ENCODE data around the gene CD109.

CD109 gene

DNA sequence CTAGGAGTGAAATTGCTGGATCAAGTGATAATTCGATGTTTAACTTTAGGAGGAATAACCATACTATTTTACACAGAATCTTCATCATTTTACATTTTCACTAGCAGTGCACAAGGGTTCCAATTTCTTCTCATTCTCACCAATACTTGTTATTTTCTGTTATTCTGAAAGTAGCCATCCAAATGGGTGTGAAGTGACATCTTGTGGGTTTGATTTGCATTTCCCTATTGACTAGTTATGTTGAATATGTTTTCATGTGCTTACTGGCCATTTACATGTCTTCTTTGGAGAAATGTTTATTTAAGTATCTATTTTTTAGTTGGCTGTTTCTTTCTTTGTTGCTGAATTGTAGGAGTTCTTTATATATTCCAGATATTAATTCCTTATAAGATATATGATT is 164.3 kb downstream of the CD109 start:
- TF ChIP-seq TOX (CRISPR knock-in tag; IDR thresholded peaks at IDR 0.05; ENCODE audit: borderline replicate concordance), result no peak
- TF ChIP-seq PPARA (CRISPR knock-in tag; IDR thresholded peaks at IDR 0.05; ENCODE audit: borderline replicate concordance), result no peak
- no peak for TF ChIP-seq ZFP3 (CRISPR knock-in tag; IDR thresholded peaks at IDR 0.05)
- TF ChIP-seq ZNF70 (CRISPR knock-in tag; IDR thresholded peaks at IDR 0.05), result no peak
- no peak for TF ChIP-seq ESRRG (CRISPR knock-in tag; IDR thresholded peaks at IDR 0.05)
- ATAC-seq, result no peak

DNA sequence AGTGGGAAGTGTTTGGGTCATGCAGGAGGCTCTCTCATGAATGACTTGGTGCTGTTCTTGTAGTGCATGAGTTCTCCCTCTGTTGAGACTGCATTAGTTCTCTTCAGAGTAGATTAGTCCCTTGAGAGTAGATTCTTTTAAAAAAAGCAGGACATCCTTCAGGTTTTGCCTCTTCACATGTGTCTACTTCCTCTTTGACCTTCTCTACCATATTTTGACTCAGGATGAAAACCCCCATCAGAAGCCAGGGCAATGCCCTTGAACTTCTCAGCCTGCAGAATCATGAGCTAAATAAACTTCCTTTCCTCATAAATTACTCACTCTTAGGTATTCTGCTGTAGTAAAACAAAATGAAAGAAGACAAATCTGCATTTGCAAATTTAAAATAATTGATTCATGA is 170.3 kb downstream of the CD109 start:
- TF ChIP-seq SNAI2 (CRISPR knock-in tag; IDR thresholded peaks at IDR 0.05) (no peak), ISL1 (CRISPR knock-in tag; IDR thresholded peaks at IDR 0.05) (no peak), ZNF8 (CRISPR knock-in tag; IDR thresholded peaks at IDR 0.05) (no peak), PPARA (CRISPR knock-in tag; IDR thresholded peaks at IDR 0.05; ENCODE audit: borderline replicate concordance) (no peak), ESRRG (CRISPR knock-in tag; IDR thresholded peaks at IDR 0.05) (no peak), ZC3H10 (CRISPR knock-in tag; IDR thresholded peaks at IDR 0.05) (no peak), ZNF70 (CRISPR knock-in tag; IDR thresholded peaks at IDR 0.05) (no peak)
- TF ChIP-seq, protein P1, sequence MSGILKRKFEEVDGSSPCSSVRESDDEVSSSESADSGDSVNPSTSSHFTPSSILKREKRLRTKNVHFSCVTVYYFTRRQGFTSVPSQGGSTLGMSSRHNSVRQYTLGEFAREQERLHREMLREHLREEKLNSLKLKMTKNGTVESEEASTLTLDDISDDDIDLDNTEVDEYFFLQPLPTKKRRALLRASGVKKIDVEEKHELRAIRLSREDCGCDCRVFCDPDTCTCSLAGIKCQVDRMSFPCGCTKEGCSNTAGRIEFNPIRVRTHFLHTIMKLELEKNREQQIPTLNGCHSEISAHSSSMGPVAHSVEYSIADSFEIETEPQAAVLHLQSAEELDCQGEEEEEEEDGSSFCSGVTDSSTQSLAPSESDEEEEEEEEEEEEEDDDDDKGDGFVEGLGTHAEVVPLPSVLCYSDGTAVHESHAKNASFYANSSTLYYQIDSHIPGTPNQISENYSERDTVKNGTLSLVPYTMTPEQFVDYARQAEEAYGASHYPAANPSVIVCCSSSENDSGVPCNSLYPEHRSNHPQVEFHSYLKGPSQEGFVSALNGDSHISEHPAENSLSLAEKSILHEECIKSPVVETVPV (CRISPR knock-in tag; IDR thresholded peaks at IDR 0.05), result no peak
- TF ChIP-seq, protein P2, sequence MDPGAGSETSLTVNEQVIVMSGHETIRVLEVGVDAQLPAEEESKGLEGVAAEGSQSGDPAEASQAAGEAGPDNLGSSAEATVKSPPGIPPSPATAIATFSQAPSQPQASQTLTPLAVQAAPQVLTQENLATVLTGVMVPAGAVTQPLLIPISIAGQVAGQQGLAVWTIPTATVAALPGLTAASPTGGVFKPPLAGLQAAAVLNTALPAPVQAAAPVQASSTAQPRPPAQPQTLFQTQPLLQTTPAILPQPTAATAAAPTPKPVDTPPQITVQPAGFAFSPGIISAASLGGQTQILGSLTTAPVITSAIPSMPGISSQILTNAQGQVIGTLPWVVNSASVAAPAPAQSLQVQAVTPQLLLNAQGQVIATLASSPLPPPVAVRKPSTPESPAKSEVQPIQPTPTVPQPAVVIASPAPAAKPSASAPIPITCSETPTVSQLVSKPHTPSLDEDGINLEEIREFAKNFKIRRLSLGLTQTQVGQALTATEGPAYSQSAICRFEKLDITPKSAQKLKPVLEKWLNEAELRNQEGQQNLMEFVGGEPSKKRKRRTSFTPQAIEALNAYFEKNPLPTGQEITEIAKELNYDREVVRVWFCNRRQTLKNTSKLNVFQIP (CRISPR knock-in tag; IDR thresholded peaks at IDR 0.05; ENCODE audit: borderline replicate concordance, low read depth), result no peak
- TF ChIP-seq, protein P3, sequence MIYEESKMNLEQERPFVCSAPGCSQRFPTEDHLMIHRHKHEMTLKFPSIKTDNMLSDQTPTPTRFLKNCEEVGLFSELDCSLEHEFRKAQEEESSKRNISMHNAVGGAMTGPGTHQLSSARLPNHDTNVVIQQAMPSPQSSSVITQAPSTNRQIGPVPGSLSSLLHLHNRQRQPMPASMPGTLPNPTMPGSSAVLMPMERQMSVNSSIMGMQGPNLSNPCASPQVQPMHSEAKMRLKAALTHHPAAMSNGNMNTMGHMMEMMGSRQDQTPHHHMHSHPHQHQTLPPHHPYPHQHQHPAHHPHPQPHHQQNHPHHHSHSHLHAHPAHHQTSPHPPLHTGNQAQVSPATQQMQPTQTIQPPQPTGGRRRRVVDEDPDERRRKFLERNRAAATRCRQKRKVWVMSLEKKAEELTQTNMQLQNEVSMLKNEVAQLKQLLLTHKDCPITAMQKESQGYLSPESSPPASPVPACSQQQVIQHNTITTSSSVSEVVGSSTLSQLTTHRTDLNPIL (CRISPR knock-in tag; IDR thresholded peaks at IDR 0.05; ENCODE audit: low read depth), result no peak
- TF ChIP-seq, protein P4, sequence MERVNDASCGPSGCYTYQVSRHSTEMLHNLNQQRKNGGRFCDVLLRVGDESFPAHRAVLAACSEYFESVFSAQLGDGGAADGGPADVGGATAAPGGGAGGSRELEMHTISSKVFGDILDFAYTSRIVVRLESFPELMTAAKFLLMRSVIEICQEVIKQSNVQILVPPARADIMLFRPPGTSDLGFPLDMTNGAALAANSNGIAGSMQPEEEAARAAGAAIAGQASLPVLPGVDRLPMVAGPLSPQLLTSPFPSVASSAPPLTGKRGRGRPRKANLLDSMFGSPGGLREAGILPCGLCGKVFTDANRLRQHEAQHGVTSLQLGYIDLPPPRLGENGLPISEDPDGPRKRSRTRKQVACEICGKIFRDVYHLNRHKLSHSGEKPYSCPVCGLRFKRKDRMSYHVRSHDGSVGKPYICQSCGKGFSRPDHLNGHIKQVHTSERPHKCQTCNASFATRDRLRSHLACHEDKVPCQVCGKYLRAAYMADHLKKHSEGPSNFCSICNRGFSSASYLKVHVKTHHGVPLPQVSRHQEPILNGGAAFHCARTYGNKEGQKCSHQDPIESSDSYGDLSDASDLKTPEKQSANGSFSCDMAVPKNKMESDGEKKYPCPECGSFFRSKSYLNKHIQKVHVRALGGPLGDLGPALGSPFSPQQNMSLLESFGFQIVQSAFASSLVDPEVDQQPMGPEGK (CRISPR knock-in tag; IDR thresholded peaks at IDR 0.05; ENCODE audit: borderline replicate concordance), result no peak
- ATAC-seq, result no peak

DNA sequence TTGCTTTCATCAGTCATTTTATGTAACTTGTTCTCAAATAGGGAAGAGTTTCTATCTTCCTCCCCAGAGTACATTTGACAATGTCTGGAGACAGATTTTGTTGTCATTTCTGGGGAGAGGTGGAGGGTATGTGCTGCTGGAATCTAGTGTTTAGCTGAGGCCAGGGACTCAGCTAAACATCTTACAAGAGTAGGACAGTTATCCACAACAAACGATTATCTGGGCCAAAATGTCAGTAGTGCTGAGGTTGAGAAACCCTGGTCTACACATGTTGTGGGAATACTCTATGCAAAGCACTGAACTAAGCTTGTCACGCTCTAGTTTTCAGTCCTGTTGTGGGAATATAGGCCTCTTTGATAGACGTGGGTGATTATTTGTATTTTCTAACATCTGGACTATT is 171.4 kb downstream of the CD109 start:
- no peak for ATAC-seq

DNA sequence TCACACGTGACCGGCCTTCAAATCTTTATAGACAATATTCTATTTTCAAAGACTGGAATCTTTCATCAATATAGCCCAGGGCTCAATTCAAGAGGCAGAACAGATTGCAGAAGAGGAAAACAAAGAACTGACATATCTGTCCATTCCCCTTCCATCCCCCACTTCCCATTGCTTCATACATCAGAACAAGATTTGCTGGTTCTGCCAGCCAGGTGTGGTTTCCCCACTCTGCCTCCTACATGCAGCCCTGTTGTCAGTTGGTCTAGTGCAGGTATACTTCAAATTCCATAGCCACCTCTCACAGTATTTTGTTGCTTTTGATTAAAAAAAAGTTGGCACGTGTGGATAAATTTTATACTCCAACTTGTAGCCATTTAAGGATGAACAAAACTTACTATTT is 174.9 kb downstream of the CD109 start:
- TF ChIP-seq RARB (CRISPR knock-in tag; IDR thresholded peaks at IDR 0.05), result no peak
- no peak for TF ChIP-seq TOX (CRISPR knock-in tag; IDR thresholded peaks at IDR 0.05; ENCODE audit: borderline replicate concordance)
- TF ChIP-seq ARNTL (CRISPR knock-in tag; IDR thresholded peaks at IDR 0.05; ENCODE audit: borderline replicate concordance, low read depth), result no peak
- TF ChIP-seq TCF4 (CRISPR knock-in tag; IDR thresholded peaks at IDR 0.05; ENCODE audit: borderline replicate concordance), result no peak
- TF ChIP-seq CSDC2 (CRISPR knock-in tag; IDR thresholded peaks at IDR 0.05), result no peak
- TF ChIP-seq ISL1 (CRISPR knock-in tag; IDR thresholded peaks at IDR 0.05), result no peak
- ATAC-seq, result no peak

More for the DNA sequence above, 171.4 kb downstream of the CD109 start:
- TF ChIP-seq ZNF565 (CRISPR knock-in tag; conservative IDR thresholded peaks at IDR 0.05; ENCODE audit: low read depth), result no peak
- TF ChIP-seq ARNTL (CRISPR knock-in tag; IDR thresholded peaks at IDR 0.05; ENCODE audit: borderline replicate concordance, low read depth), result no peak

DNA sequence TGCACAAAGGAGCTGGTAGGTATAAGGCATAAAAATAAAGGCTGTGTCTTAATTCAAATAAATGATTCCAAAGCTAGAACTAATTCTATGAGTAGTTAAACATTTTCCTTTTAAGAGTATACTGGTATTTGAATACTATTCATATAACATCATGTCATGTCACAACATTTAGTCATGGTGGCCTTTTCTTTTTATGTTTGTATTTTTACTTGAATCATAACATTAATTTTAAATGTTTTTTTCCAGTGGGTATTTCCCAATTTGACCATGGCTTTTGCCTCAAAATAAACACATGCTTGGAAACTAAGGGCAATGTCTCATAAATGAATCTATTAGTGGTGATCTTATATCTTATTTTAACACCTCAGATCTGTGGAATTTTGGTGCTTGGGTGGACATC is 177.1 kb downstream of the CD109 start:
- TF ChIP-seq, protein P3 (CRISPR knock-in tag; IDR thresholded peaks at IDR 0.05; ENCODE audit: low read depth), result no peak
- TF ChIP-seq, protein P2 (CRISPR knock-in tag; IDR thresholded peaks at IDR 0.05; ENCODE audit: borderline replicate concordance, low read depth), result no peak
- no peak for TF ChIP-seq BACH2 (CRISPR knock-in tag; IDR thresholded peaks at IDR 0.05; ENCODE audit: borderline replicate concordance)
- TF ChIP-seq ZC3H10 (CRISPR knock-in tag; IDR thresholded peaks at IDR 0.05), result no peak
- TF ChIP-seq SNAI2 (CRISPR knock-in tag; IDR thresholded peaks at IDR 0.05), result no peak
- TF ChIP-seq ZFP3 (CRISPR knock-in tag; IDR thresholded peaks at IDR 0.05), result no peak
- no peak for TF ChIP-seq ZFP30 (CRISPR knock-in tag; IDR thresholded peaks at IDR 0.05)
- ATAC-seq, result no peak

All from SK-N-SH treated with all-trans-retinoic acid at 6 μM for 48 hours (cell line).